UCSD-AML1 (cell line): ENCODE data around the gene FAM111A.

ENCODE experiments used
- DNase-seq: peaks from one replicate; lab custom pipeline; 2025; ENCODE audit not compliant: unreplicated experiment; lab: John Stamatoyannopoulos, UW

The FAM111A gene

DNA sequence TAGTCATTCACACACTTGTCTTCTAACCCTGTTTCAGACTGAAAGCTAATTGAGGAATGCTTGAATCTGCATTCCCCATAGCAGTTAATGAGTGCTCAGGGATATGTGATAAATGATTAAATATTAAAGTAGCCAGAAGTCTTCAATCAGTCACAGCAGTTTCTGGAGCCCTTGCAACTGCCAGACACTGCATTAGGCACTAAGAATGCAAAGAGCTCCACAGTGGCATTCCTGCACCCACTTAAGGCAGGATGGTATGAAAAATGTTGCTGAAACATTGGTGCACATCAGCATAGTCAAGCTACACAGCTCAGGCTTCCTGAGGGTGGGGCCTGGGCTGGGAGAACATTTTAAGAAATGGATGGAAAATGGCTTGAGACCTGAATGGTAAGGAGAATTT lies 35.7 kb downstream of the FAM111A start:
- DNase-seq, result no peak

DNA sequence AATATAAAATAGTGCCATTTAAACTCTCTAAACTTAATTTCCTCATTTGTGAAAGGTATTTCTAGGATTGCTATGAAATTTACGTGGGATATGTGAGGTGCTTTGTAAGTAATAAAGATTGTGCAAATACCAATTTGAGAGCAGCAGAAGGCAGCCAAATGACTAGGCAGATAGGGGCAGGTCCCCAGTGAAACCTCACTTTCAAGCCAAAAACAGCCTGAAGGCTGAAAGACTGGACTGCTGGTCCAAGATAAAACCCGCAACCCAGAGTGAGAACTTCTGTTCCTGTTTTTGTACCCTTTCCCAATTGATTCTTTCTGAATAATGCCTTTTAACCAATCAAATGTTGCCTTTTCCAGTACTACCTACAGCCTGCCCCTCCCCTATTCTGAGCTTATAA lies 36.5 kb downstream of the FAM111A start:
- DNase-seq, result no peak

DNA sequence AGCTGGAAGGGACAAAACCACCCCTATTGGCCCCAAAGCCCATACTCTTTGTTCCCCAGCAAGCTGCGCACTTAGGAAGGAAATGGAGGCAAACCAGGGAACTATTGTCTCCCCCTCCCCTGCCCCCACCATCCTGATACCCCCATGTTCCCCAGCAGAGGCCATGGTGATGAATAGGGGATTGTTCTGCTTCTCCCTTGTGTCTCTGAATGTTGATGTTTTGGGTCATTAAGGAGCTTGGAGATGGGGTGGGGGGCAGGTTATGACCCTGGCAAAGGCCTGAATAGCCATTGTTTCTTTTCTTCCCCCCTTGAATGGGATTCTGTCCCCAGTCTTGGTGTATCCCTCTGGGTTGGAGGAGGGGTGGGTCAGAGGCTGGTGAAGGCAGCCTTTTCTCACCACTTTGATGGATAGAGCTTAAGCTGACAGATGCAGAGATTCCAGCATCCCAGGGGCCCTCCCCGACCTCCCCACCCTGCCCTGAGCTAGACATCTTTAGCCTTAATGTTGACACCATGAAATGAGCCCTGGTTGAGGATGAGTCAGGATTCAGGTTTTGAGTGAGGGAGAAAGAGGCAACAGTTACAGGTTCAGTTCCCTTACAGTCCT lies 37.6 kb downstream of the FAM111A start:
- DNase-seq, result no peak

DNA sequence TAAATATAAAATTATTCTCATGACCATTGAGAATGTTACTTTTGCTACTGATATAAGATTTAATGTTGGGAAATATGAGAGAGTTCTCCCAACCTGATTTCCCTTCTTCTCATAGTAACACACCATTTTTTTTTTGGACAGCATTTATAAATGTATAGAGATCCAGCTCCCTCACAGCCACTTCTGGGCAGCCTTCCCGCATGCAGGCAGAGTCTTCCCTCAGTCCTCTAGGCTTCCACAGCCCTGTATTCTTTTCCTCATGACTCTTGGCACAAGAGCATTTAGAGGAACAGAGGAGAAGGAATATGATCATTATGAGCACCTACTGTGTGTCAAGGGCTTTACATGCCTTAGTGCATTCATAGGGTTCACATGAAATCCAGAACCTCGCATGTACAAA lies 38.3 kb downstream of the FAM111A start:
- DNase-seq, result no peak

DNA sequence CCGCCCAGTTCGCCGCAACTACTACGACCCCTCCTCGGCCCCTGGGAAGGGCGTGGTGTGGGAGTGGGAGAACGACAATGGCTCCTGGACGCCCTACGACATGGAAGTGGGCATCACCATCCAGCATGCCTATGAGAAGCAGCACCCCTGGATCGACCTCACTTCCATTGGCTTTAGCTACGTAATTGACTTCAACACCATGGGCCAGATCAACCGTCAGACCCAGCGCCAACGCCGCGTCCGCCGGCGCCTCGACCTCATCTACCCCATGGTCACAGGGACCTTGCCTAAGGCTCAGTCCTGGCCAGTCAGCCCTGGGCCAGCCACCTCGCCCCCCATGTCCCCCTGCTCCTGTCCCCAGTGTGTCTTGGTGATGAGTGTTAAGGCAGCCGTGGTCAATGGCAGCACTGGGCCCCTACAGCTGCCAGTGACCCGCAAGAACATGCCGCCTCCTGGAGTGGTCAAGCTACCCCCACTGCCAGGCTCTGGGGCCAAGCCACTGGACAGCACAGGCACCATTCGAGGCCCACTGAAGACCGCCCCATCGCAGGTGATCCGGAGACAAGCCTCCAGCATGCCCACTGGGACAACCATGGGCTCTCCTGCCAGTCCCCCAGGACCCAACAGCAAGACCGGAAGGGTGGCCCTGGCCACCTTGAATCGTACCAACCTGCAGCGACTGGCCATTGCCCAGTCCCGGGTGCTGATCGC lies 39.2 kb downstream of the FAM111A start:
- no peak for DNase-seq

DNA sequence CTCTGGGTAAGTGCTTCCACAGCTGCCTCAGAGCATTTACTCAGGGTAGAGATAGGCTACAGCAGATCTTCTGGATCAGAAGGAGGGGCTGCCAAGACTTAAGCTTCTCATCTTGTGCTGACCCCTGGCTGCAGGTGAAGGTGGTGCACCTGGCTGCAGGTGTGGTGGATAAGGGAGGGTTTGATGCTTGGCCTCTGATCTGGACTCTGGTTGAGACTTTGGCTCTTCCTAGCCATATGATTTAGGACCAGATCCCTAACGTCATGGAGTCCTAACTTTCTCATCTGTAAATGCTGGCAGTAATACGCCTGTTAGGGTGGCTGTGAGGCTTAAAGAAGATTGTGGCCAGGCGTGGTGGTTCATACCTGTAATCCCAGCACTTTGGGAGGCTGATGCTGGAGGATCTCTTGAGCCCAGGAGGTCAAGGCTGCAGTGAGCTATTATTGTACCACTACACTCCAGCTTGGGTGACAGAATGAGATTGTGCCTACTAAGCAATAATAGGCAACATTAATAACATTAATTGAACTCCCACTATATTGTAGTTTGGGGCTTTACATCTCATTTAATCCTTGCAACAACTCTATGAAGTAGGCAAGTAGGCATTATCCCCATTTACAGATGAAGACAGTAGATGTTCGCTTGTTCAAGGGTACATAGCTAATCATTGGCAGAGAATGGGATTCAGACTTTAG lies 39.9 kb downstream of the FAM111A start:
- no peak for DNase-seq

DNA sequence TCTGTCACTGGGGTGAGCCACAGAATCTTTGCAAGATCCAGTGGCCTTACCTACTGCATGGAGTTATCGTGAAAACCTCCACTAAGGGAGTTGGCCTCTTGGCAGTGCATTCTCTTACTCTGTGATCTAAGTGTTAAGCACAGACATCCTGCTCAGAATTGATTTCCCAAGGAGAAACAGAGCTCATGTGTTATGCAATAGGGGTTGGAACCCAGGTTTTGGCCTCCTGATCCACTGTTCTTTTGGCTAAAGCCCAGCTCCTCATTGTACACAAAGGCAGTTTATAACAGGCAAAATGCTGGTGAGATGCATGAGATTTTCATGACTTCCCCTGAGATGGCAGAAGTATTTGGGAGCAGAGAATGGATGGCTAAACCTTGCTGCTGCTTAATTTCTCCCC lies 41.1 kb downstream of the FAM111A start:
- DNase-seq, result no peak

DNA sequence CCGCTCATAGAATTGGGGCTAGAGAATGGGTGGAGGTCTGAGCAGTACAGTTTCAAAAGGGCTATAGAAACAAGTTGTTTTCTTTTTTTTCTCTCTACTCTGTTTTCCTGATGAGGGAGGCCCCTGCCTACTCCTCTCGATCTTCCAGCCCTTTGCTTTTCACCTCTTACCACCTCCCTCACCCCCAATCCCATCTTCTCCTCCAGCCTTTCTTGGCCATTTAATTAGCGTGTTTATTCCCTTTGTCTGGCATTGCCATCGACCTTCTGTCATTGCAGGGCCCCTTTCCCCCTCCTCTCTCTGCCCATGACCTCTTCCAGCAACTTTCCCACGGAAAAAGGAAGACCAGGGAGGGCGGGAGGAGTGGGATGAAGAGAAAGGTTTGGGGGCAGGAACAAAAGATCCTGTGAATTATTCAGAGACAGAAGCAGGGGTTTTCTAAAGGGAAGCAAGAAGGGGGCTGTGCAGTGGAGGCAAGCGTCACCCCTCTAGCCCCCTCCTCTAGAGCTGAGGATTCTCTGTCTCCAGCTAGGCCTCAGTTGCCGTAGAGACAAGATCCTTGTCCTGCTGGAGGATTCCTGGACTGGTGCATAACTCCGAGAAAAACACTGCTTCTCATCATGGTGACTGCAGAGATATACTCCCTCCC lies 42.2 kb downstream of the FAM111A start:
- DNase-seq, result no peak

DNA sequence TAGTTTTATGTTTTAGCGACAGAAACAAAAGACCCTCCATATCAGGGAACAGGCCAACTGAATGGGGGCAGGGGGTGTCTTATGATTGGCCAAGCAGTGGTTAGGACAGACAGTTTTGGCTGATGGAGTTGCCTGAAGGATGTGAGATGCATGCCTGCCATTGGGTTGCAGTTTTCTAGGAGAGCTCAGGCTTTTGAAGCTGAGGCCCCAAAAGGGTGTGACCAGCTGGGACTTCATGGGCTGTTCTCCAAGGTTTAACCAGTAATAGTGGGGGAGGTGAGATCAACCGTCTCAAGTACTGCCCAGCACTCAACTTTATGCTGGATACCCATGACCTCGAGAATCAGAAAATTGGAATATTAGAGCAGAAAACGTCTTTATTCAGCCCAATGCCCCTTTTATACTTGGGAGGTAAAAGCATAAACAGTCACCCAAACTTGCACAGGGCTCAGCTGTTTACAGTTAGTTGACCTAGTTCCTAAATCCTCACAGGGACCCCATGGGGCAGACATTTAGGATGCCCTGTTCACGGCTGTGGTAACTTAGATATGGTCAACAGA lies 42.8 kb downstream of the FAM111A start:
- DNase-seq, result no peak

DNA sequence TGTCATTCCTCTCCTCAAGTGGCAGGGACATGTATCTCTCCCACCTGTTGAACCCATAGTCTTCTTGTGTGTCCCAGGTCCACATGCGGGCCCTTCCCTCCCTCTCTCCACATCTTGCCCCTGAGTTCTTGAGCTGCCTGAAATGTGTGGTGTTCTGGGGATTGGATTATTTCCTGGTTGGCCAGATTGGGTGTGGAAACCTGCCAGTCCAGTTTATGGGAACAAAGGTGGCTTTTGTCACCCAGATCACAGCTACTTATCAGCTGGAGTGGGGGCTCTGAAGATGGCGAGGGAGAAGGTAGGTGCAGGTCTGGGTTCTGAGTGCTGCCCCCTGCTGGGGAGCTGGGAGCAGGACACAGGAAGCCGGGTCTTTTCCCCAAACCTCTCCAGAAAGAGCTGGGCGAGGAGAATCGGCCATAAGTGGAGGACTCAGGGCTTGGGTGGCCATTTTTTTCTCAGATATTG lies 43.5 kb downstream of the FAM111A start:
- DNase-seq, result peak; percentile 35

DNA sequence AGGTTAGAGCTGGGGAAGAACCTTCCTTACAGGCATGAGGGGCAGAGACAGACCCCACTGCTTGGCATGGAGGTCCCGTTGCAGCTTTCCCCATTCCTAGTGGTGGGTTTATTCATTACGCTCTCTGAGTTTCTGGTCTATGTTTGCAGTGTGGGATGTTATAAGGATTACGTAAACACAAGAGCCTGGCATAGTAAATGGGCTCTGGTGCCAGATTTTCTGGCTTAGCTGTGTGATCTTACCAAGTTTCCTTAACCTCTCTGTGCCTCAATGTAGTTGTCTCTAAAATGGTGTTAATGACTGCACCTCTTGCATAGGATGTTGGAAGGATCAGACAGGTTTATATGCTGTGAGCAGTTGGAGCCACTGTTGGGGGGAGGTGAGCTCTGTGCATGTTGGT lies 44.4 kb downstream of the FAM111A start:
- no peak for DNase-seq

DNA sequence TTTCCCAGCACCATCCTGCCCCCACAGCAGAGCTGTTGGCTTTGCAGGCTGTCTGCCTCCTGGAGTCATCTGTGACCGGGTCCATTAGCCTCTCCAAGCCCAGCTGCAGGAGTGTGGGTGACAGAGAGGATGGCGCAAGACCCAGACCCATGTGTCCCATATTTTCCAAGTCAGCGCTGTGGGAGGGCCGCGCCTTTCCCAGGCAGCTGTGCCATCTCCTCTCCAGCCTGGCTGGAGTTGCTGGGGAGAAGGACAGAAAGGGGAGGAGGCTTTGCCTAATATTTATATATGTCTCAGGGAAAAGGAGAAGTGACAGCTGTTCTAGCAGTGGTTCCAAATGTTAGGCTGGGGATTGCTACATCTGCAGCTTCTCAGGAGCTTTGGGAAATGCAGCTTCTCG lies 44.9 kb downstream of the FAM111A start:
- no peak for DNase-seq

DNA sequence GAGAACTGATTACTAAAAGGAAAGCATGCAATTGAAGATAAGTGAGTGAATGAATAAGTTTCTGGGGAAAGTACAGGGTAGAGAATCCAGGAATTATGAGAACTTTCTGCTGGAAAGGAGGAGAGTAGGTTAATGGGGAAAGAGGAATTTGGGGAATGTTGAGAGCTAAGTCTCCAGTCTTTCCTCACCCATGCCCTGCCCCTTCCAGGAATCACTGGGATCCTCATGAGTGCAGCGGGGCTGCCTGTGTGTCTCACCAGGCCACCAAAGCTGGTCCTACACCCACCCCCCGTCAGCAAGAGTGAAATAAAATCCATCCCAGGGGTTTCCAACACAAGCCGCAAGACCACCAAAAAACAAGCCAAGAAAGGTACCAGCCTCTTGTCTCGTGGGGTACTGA lies 46.3 kb downstream of the FAM111A start:
- DNase-seq, result no peak

DNA sequence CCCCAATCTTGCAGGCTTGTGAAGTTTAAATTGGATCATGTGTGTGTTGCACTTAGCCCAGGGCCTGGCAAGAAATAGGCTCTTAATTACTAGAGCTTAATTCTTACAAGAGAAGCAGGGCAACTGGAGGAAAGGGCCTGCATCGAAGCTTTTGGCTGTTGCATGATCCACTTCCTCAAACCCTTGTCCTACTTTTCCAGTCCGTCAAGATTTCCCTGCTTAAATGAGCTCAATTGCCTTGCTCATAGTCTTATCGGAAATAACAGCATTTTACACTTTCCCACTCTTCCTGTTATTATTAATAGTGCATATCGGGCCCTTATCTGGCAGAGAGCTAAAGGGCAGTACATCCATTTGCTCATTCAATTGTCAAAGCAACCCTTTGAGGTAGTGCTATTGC lies 47.3 kb downstream of the FAM111A start:
- DNase-seq, result no peak

DNA sequence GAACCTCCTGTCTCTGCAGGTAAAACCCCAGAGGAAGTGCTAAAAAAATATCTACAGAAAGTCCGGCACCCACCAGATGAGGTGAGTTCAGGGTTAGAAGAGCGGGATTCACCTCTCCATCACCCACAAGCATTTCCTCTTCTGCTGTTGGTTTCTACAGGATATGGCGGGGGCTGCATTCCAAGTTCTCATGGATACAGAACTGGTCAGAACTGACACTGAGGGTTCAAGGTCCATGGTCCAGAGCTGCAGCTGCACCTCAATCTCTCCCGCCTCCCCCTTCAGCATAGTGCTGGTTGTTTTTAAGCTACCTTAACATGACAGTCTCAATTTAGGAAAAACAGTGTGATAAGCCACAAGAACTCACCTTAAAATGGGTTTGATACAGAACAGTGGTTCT lies 48.4 kb downstream of the FAM111A start:
- no peak for DNase-seq

DNA sequence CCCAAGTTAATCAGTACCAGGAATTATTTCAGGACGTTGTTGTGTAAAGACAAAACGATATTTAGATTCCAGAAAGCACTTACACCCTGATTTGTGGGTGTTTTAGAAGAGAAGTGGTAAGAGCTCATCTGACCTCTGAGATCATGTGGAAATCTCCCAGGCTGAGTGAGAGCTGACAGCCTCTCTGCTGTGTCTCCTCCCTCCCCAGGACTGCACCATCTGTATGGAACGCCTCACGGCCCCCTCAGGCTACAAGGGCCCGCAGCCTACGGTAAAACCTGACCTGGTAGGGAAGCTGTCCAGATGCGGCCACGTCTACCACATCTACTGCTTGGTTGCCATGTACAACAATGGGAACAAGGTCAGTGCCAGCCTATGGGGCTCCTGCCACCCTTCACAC lies 49.2 kb downstream of the FAM111A start:
- no peak for DNase-seq

DNA sequence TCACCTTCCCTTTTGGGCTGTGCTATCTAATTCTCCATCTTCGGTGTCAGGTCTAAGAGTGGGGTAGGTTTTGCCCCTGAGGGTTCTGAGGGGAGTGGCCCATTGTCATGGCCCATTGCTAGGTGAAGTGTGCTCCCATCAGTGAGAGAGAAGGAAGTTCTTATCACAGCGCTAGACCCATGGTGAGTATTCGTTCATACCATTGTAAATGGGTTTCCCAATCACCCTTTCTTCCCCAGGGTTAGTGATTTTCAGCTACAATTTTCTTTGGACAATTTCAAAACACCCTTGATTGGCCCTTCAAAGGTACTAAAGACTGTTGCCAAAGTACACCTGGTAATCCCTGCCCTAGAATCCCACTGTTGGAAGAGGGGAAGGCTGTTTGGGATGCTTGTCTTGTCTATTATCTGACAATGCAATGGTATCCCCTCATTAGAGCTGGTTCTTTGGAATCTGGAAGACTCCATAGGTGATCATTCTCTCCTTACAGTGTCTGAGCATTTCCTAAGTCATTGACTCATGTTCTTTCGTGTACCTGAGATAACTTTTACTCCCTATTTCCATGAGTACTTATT lies 49.9 kb downstream of the FAM111A start:
- no peak for DNase-seq

DNA sequence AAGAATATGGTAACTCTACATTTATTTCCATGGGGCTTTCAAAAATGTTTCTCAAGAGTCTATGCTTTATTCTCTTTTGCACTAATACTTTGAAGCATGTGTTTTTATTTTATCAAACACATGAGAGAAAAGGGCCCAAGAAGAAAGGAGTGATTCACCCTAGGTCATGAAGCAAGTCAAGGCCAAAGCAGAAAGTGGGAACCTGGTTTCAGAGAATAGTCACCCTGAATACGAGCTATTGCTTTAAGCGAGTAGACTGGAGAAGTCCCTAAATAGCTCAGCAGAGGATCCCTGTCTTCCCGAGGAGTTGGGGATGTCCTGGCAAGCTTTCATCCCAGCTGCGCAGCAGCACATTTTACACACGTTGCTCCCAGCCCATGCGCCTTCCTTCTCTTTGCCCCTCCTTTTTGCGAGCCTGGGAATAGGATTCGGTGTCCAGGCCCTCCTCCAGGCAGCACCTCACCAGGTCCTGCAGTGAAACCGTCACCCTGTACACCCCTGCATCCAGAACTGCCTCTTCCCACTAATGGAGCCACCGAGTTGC lies 51.0 kb downstream of the FAM111A start:
- DNase-seq, result no peak

DNA sequence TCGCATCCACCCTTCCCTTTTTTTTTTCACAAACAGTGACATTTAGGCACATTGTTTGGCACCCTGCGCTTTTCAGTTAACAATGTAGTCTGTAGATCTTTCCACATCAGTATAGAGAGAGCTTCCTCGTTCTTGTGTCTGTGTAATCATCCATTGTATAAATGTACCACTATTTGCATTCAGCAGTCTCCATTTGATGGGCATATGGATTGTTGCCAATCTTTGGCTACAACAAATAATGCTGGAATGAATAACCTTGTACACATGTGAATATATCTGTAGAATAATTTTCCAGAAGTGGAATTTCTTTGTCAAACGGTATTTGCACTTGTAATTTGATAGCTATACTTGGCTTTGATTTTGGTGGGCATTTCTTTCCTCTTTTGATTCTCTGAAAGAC lies 52.9 kb downstream of the FAM111A start:
- no peak for DNase-seq

DNA sequence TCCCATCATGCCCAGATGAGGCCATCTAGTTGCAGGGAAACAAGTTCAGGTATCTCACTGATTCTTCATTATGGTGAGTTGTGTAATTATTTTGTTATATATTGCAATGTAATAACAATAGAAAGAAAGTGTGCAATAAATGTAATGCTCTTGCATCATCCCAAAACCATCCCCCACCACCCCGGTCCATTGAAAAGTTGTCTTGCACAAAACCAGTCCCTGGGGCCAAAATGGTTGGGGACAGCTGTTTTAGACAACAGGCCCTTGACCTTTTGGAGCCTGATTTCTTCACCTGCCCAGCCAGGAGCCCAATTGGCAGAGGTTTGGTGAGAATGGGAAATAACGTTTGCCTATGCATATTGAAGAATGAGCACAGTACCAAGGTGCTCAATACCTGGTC lies 54.1 kb downstream of the FAM111A start:
- DNase-seq, result no peak

DNA sequence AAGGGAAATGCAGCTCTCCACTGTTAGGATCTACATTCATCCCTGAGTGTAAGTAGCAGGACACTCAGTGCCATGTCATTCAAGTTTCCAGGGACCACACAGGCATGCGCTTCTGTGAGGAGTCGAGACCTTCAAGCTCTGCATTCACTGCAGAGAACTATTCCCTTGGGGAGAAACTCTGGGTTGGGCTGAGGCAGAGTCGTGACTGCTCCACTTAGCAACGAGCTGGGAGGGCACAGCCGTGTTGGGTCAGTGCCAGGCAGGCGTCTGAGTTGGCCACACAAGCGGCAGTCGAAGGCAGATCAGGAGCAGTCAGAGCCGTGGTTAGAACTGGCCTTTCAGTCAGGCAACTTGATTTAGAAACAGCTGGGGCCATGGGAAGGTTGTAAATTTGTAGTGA lies 55.3 kb downstream of the FAM111A start:
- DNase-seq, result no peak
